IMR-90 (cell line): ENCODE results near the gene EIF4G3. TPM values are rescaled to one million over a fixed set of nuclear protein-coding genes. Genes with fewer than 3 reads are reported as not detected.

ENCODE experiments used
- ATAC-seq: fragments of 200-7000 bp; cut with Tn5 transposase; 2 replicates; pipeline ENCODE4 v1.9.1; 2020; ENCODE audit warnings: low read depth, mild to moderate bottlenecking, moderate library complexity
- BruUV-seq: library from RNA; stranded (reverse); fragments of 400-500 nt; replicated peaks from 2 replicates; lab custom pipeline; 2021; lab: Mats Ljungman, UMichigan
- CTCF ChIA-PET: fragments of 300-600 bp; formaldehyde crosslinking; extraction: SDS; loops from one replicate; lab custom pipeline; 2021; ENCODE audit warnings: antibody characterized with exemption; lab: Yijun Ruan, JAX
- POLR2A ChIA-PET: fragments of 300-600 bp; sonication (Branson Sonifier 250); formaldehyde crosslinking; loops from one replicate; lab custom pipeline; 2022; ENCODE audit warnings: antibody characterized with exemption; ENCODE audit not compliant: unreplicated experiment; lab: Charles Lee
- DNase-seq: peaks from one replicate; pipeline ENCODE4 v3.0.0; 2013
- H2AFZ ChIP-seq: replicated peaks from 2 replicates; pipeline ENCODE3; 2013; ENCODE audit warnings: low read length, mild to moderate bottlenecking; ENCODE audit not compliant: poor library complexity
- H2AK5ac ChIP-seq: 2 replicates; pipeline ENCODE4 v1.6.1; 2013; ENCODE audit warnings: low read depth, low read length, inconsistent platforms
- H2AK9ac ChIP-seq: replicated peaks from 2 replicates; pipeline ENCODE3; 2013; ENCODE audit warnings: mild to moderate bottlenecking, low read depth, low read length, moderate library complexity; ENCODE audit not compliant: poor library complexity
- H2BK120ac ChIP-seq: 2 replicates; pipeline ENCODE4 v1.6.1; 2013; ENCODE audit warnings: low read depth, low read length, inconsistent platforms
- H2BK15ac ChIP-seq: 3 replicates; pipeline ENCODE4 v1.6.1; 2013; ENCODE audit warnings: low read depth, low read length, inconsistent platforms
- H2BK20ac ChIP-seq: 2 replicates; pipeline ENCODE4 v1.6.1; 2013; ENCODE audit warnings: low read depth, mild to moderate bottlenecking, inconsistent platforms, low read length, moderate library complexity
- H2BK5ac ChIP-seq: 2 replicates; pipeline ENCODE4 v1.6.1; 2013; ENCODE audit warnings: mild to moderate bottlenecking, low read depth, low read length, inconsistent platforms; ENCODE audit not compliant: poor library complexity, severe bottlenecking
- H3K14ac ChIP-seq: replicated peaks from 2 replicates; pipeline ENCODE4 v1.6.1; 2013; ENCODE audit warnings: low read depth, low read length, inconsistent platforms
- H3K18ac ChIP-seq: 2 replicates; pipeline ENCODE4 v1.6.1; 2013; ENCODE audit warnings: low read depth, low read length, control low read depth
- H3K23ac ChIP-seq: 2 replicates; pipeline ENCODE4 v1.6.1; 2013; ENCODE audit warnings: low read depth, low read length, inconsistent platforms
- H3K27ac ChIP-seq: 2 replicates; pipeline ENCODE4 v1.5.1; 2013; ENCODE audit warnings: mild to moderate bottlenecking, control low read depth, low read length; ENCODE audit not compliant: insufficient read depth
- H3K27me3 ChIP-seq: 2 replicates; pipeline ENCODE4 v1.6.1; 2013; ENCODE audit warnings: low read length; ENCODE audit not compliant: control insufficient read depth, insufficient read depth
- H3K36me3 ChIP-seq: 2 replicates; pipeline ENCODE4 v1.6.1; 2013; ENCODE audit warnings: low read length, mixed read lengths; ENCODE audit not compliant: control insufficient read depth, insufficient read depth
- H3K4ac ChIP-seq: 2 replicates; pipeline ENCODE4 v1.6.1; 2013; ENCODE audit warnings: low read depth, low read length, inconsistent platforms
- H3K4me1 ChIP-seq: 2 replicates; pipeline ENCODE4 v1.6.1; 2013; ENCODE audit warnings: low read length, mixed read lengths; ENCODE audit not compliant: control insufficient read depth, insufficient read depth
- H3K4me2 ChIP-seq: 2 replicates; pipeline ENCODE4 v1.6.1; 2013; ENCODE audit warnings: low read depth, mild to moderate bottlenecking, control low read depth, low read length, moderate library complexity
- H3K4me3 ChIP-seq: 2 replicates; pipeline ENCODE4 v1.5.1; 2013; ENCODE audit warnings: low read depth, mild to moderate bottlenecking, control low read depth, low read length, moderate library complexity; ENCODE audit not compliant: insufficient read depth
- H3K56ac ChIP-seq: 2 replicates; pipeline ENCODE4 v1.6.1; 2013; ENCODE audit warnings: low read length, inconsistent platforms; ENCODE audit not compliant: insufficient read depth; ENCODE audit errors: extremely low read depth
- H3K79me1 ChIP-seq, 2 experiments: 2 replicates each; pipeline ENCODE4 v1.6.1; 2013; ENCODE audit warnings: low read length in 2 of 2, inconsistent platforms in 1 of 2, low read depth in 1 of 2
- H3K9ac ChIP-seq: 2 replicates; pipeline ENCODE4 v1.6.1; 2013; ENCODE audit warnings: low read depth, low read length, control low read depth
- H3K9me1 ChIP-seq: 2 replicates; pipeline ENCODE4 v1.6.1; 2013; ENCODE audit warnings: low read length, inconsistent platforms; ENCODE audit not compliant: insufficient read depth
- H3K9me3 ChIP-seq: 2 replicates; pipeline ENCODE4 v1.6.1; 2013; ENCODE audit warnings: low read length; ENCODE audit not compliant: control insufficient read depth, insufficient read depth
- H4K20me1 ChIP-seq: 2 replicates; pipeline ENCODE4 v1.6.1; 2013; ENCODE audit warnings: low read length, inconsistent platforms; ENCODE audit not compliant: insufficient read depth
- H4K5ac ChIP-seq: 2 replicates; pipeline ENCODE4 v1.6.1; 2013; ENCODE audit warnings: mild to moderate bottlenecking, low read depth, low read length, control low read depth
- H4K8ac ChIP-seq, 2 experiments: 2 replicates each; pipeline ENCODE4 v1.6.1; 2013; ENCODE audit warnings: low read depth in 2 of 2, low read length in 2 of 2, control low read depth in 1 of 2, inconsistent platforms in 1 of 2
- H4K91ac ChIP-seq: 2 replicates; pipeline ENCODE4 v1.6.1; 2013; ENCODE audit warnings: low read depth, low read length, inconsistent platforms; ENCODE audit not compliant: insufficient read depth
- BHLHE40 ChIP-seq: fragments of 150-350 bp; IDR thresholded peaks from 2 replicates; pipeline ENCODE4 v1.6.1; 2016; ENCODE audit warnings: mild to moderate bottlenecking, low read depth, low read length
- CHD1 ChIP-seq: IDR thresholded peaks from 2 replicates; pipeline ENCODE4 v1.6.1; 2012; ENCODE audit warnings: low read depth, low read length, improper control_type of control experiment
- CTCF ChIP-seq: conservative IDR thresholded peaks from 2 replicates; pipeline ENCODE4 v1.5.1; 2012; ENCODE audit warnings: mild to moderate bottlenecking, low read depth, low read length, improper control_type of control experiment
- FOS ChIP-seq: fragments of 150-350 bp; IDR thresholded peaks from 2 replicates; pipeline ENCODE4 v1.6.1; 2016; ENCODE audit warnings: low read depth, low read length
- MAFK ChIP-seq: IDR thresholded peaks from 2 replicates; pipeline ENCODE4 v1.6.1; 2012; ENCODE audit warnings: low read depth, low read length, improper control_type of control experiment
- MAZ ChIP-seq: IDR thresholded peaks from 2 replicates; pipeline ENCODE4 v1.6.1; 2012; ENCODE audit warnings: low read depth, mild to moderate bottlenecking, low read length, improper control_type of control experiment, moderate library complexity, borderline replicate concordance
- MXI1 ChIP-seq: IDR thresholded peaks from 2 replicates; pipeline ENCODE4 v1.6.1; 2012; ENCODE audit warnings: low read depth, mild to moderate bottlenecking, low read length, moderate library complexity, borderline replicate concordance
- NFE2L2 ChIP-seq: fragments of 150-350 bp; IDR thresholded peaks from 2 replicates; pipeline ENCODE4 v1.6.1; 2016; ENCODE audit warnings: low read depth, mild to moderate bottlenecking, low read length
- POLR2A ChIP-seq: IDR thresholded peaks from 2 replicates; pipeline ENCODE4 v1.6.1; 2012; ENCODE audit warnings: mild to moderate bottlenecking, low read depth, low read length
- RAD21 ChIP-seq: IDR thresholded peaks from 2 replicates; pipeline ENCODE4 v1.6.1; 2012; ENCODE audit warnings: low read length, improper control_type of control experiment
- RFX5 ChIP-seq: IDR thresholded peaks from 2 replicates; pipeline ENCODE4 v1.8.0; 2012; ENCODE audit warnings: low read depth, mild to moderate bottlenecking, low read length, moderate library complexity
- SMC3 ChIP-seq: fragments of 150-350 bp; IDR thresholded peaks from 2 replicates; pipeline ENCODE4 v1.6.1; 2016; ENCODE audit warnings: low read depth, mild to moderate bottlenecking, antibody characterized with exemption, low read length, moderate library complexity
- USF2 ChIP-seq: fragments of 150-350 bp; IDR thresholded peaks from 2 replicates; pipeline ENCODE4 v1.6.1; 2017; ENCODE audit warnings: mild to moderate bottlenecking, antibody characterized with exemption, low read length, low read depth
- WGBS, 2 experiments: methylation state at CpG; one replicate each; pipeline versions ENCODE4 v1.1.5 to v1.1.7; 2013; ENCODE audit warnings: missing lambda C conversion rate in 2 of 2; ENCODE audit not compliant: insufficient read length in 1 of 2; ENCODE audit errors: extremely low coverage in 2 of 2; 5-methylcytosine and 5-hydroxymethylcytosine counted together
- dilution Hi-C: fragments of 300-500 bp; cut with HindIII; formaldehyde crosslinking; loops from one replicate; pipeline ENCODE4 v1.14.3; 2018; ENCODE audit warnings: low sequenced_read_pairs; ENCODE audit not compliant: unreplicated experiment
- in situ Hi-C: fragments of 300-500 bp; cut with MboI; formaldehyde crosslinking; loops from 3 replicates; pipeline ENCODE4 v1.14.3; 2019; ENCODE audit warnings: low sequenced_read_pairs, inconsistent platforms, mixed read lengths
- intact Hi-C: fragments of 100-400 bp; cut with micrococcal nuclease; formaldehyde crosslinking; loops from 2 replicates; pipeline ENCODE4 v1.10.0; 2022
- polyA plus RNA-seq, 3 experiments: library from polyadenylated mRNA; depleted of rRNA; stranded (reverse); fragments of >200 nt; gene quantifications; 2 replicates each; pipeline ENCODE4 v1.2.3, GENCODE V29; 2012; ENCODE audit warnings: low replicate concordance in 1 of 3
- total RNA-seq: library from RNA; depleted of rRNA; stranded (reverse); fragments of >200 nt; gene quantifications from 2 replicates; pipeline ENCODE4 v1.2.3, GENCODE V29; 2012
- TF ChIP-seq, protein P1 (sequence below): fragments of 150-350 bp; IDR thresholded peaks from 2 replicates; pipeline ENCODE4 v1.6.1; 2016; ENCODE audit warnings: low read depth, mild to moderate bottlenecking, low read length, moderate library complexity, borderline replicate concordance

Gene EIF4G3
- total and polyA plus RNA-seq, 2 of the 4 experiments (the other 2 are of a cell fraction) = 25.8 to 49.2 TPM

- no peaks in the 10 kb centered on the region for H3K27me3 ChIP-seq
- intact Hi-C loops = no loop called here
- WGBS, 2 experiments = no CpG with 5 or more reads among the region's 4 CpGs
- no peak overlapping the region for H3K18ac ChIP-seq
- no peak overlapping the region for H3K23ac ChIP-seq
- no peaks in the 10 kb centered on the region; the same call in none of the 2 replicates for H3K36me3 ChIP-seq
- in situ Hi-C loops = no loop called here
- H3K56ac ChIP-seq = no peak overlapping the region
- H2BK120ac ChIP-seq = no peak overlapping the region
- H3K79me1 ChIP-seq = peaks cover 27 to 52% of the 10 kb centered on the region in 2 experiments
- H2BK20ac ChIP-seq = no peak overlapping the region
- TF ChIP-seq CTCF = no peak
- no peak for TF ChIP-seq BHLHE40
- TF ChIP-seq POLR2A = no peak
- TF ChIP-seq RAD21 = no peak
- TF ChIP-seq NFE2L2 = no peak
- TF ChIP-seq RFX5 = no peak
- TF ChIP-seq, protein P1, sequence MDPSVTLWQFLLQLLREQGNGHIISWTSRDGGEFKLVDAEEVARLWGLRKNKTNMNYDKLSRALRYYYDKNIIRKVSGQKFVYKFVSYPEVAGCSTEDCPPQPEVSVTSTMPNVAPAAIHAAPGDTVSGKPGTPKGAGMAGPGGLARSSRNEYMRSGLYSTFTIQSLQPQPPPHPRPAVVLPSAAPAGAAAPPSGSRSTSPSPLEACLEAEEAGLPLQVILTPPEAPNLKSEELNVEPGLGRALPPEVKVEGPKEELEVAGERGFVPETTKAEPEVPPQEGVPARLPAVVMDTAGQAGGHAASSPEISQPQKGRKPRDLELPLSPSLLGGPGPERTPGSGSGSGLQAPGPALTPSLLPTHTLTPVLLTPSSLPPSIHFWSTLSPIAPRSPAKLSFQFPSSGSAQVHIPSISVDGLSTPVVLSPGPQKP = no peak
- no peak for TF ChIP-seq MAFK
- no peak for TF ChIP-seq CHD1
- no peak for TF ChIP-seq SMC3
- no peak for TF ChIP-seq MAZ
- no peak for TF ChIP-seq FOS
- no peak for TF ChIP-seq MXI1
- TF ChIP-seq USF2 = no peak
- no peak overlapping the region for H3K4ac ChIP-seq
- H2AK9ac ChIP-seq = no peak overlapping the region
- DNase-seq (no peak), ATAC-seq (no peak)
- no peak overlapping the region for H3K4me3 ChIP-seq
- CTCF ChIA-PET = interaction anchor here (0.7 kb wide), 1 partner anchor 8 kb away, joined by 5 read pairs; no protein-coding TSS in a partner anchor
- no peak overlapping the region for H2BK5ac ChIP-seq
- POLR2A ChIA-PET = no interaction called here
- no peak overlapping the region for H3K4me2 ChIP-seq
- no peak overlapping the region for H2AK5ac ChIP-seq
- BruUV-seq = no TSS peak
- H3K9ac ChIP-seq = no peak overlapping the region
- no peak overlapping the region for H4K8ac ChIP-seq
- H3K4me1 ChIP-seq = no peaks in the 10 kb centered on the region
- no peak overlapping the region for H4K91ac ChIP-seq
- no peak overlapping the region for H3K27ac ChIP-seq
- H3K9me3 ChIP-seq = no peaks in the 10 kb centered on the region
- no peak overlapping the region for H4K5ac ChIP-seq
- 0 out of 2 replicates have a peak, but pooled peaks cover 4% of the 10 kb centered on the region for H3K9me1 ChIP-seq
- H3K14ac ChIP-seq = no peak overlapping the region
- dilution Hi-C loops = no loop called here
- no peak overlapping the region for H2BK15ac ChIP-seq
- H2AFZ ChIP-seq = no peak overlapping the region
- H4K20me1 ChIP-seq = peaks cover 5% of the 10 kb centered on the region; the same call in 1 of the 2 replicates
Observed at GRCh38 chr1:21114431-21114830, 62.3 kb downstream of the EIF4G3 start.
